Body of pancreas (tissue), 4 donors: ENCODE results near the gene CLPTM1L. TPM values are rescaled to one million over a fixed set of nuclear protein-coding genes. Genes with fewer than 3 reads are reported as not detected.

Source experiments
- ATAC-seq: fragments of 150-250 bp; one replicate; pipeline ENCODE4 v1.9.1; 2016
- DNase-seq, 4 donors: peaks; one replicate each; pipeline ENCODE4 v3.0.0-alpha.2; 2019
- H3K27ac ChIP-seq, 4 donors: fragments of 200-600 bp; sonication (generic); 1 replicate in 3 of 4; 2 replicates in 1 of 4; pipeline versions ENCODE4 v1.5.1 to v1.6.1; 2016 to 2019; ENCODE audit warnings: mild to moderate bottlenecking in 1 of 4, mixed read lengths in 1 of 4, moderate library complexity in 1 of 4
- H3K27me3 ChIP-seq, 2 donors: fragments of 200-600 bp; sonication (generic); one replicate each; pipeline ENCODE4 v1.6.0; 2016; ENCODE audit warnings: mild to moderate bottlenecking in 1 of 2
- H3K36me3 ChIP-seq, 2 donors: fragments of 200-600 bp; sonication (generic); replicated peaks in 1 of 2; 2 replicates each; pipeline ENCODE4 v1.5.1; 2016; ENCODE audit warnings: low read depth in 2 of 2; ENCODE audit not compliant: insufficient read depth in 1 of 2
- H3K4me1 ChIP-seq: fragments of 200-600 bp; sonication (generic); one replicate; pipeline ENCODE4 v1.6.0; 2016
- H3K4me3 ChIP-seq, 2 donors: fragments of 200-600 bp; sonication (generic); 1 replicate in 1 of 2; 2 replicates in 1 of 2; pipeline ENCODE4 v1.5.1; 2016 to 2019
- H3K9me3 ChIP-seq, 3 donors: fragments of 200-600 bp; sonication (generic); 1 replicate in 2 of 3; 2 replicates in 1 of 3; pipeline ENCODE4 v1.5.1; 2016
- CTCF ChIP-seq, 7 experiments: fragments of 450-650 bp in 4 of 7; fragments of 200-600 bp in 3 of 7; sonication (generic) in 3 of 7; IDR thresholded peaks; one replicate each; pipeline ENCODE4 v1.5.1; 2016 to 2019; ENCODE audit warnings: antibody characterized with exemption in 7 of 7
- POLR2A ChIP-seq, 3 donors: fragments of 450-650 bp; IDR thresholded peaks; one replicate each; pipeline ENCODE4 v1.6.1; 2016; ENCODE audit warnings: antibody characterized with exemption in 3 of 3, mild to moderate bottlenecking in 2 of 3
- WGBS, 2 donors: methylation state at CpG; one replicate each; pipeline ENCODE4 v1.1.5; 2017; 5-methylcytosine and 5-hydroxymethylcytosine counted together
- intact Hi-C: fragments of 100-400 bp; cut with DNase I; formaldehyde crosslinking; loops from one replicate; pipeline ENCODE4 v1.15.1; 2023
- total RNA-seq, 2 donors: library from RNA; depleted of rRNA; stranded (reverse); fragments of >200 nt; gene quantifications; one replicate each; pipeline ENCODE4 v1.1.0, GENCODE V29; 2016

CLPTM1L gene
- total RNA-seq, 2 donors from 2014 or later, result 91.3 to 109 TPM

GRCh38 chr5:1298067-1298551 is 46.8 kb downstream of the CLPTM1L start:
- DNase-seq, result no peak
- TF ChIP-seq POLR2A (IDR thresholded peaks at IDR 0.05) (no peak), CTCF (IDR thresholded peaks at IDR 0.05) (no peak)
- no peak for ATAC-seq
- intact Hi-C loops, result no loop called here
- Histone ChIP-seq H3K9me3 (no peaks in the 10 kb centered on the region), H3K4me1 (peaks cover 10% of the 10 kb centered on the region), H3K27ac (no peak overlapping the region), H3K36me3 (no peaks in the 10 kb centered on the region), H3K4me3 (no peak overlapping the region), H3K27me3 (peaks cover 0 to 12% of the 10 kb centered on the region in 2 donors)
- WGBS, 2 donors, result 72 to 83% methylated on average over 18 to 19 of the region's 19 CpGs

- WGBS, 2 donors, result 88 to 95% methylated on average over 4 of the region's 4 CpGs
- no peaks in the 10 kb centered on the region for H3K9me3 ChIP-seq
- DNase-seq, result no peak
- peaks cover 10% of the 10 kb centered on the region for H3K4me1 ChIP-seq
- peaks cover 0 to 12% of the 10 kb centered on the region in 2 donors for H3K27me3 ChIP-seq
- H3K36me3 ChIP-seq, result no peaks in the 10 kb centered on the region
- H3K27ac ChIP-seq, result no peak overlapping the region
- no peak for TF ChIP-seq POLR2A (IDR thresholded peaks at IDR 0.05)
- TF ChIP-seq CTCF (IDR thresholded peaks at IDR 0.05), result no peak
- intact Hi-C loops, result no loop called here
- no peak for ATAC-seq
- H3K4me3 ChIP-seq, result no peak overlapping the region
These were observed 47.7 kb downstream of the CLPTM1L start for GRCh38 chr5:1297243-1297642.

GRCh38 chr5:1295650-1296037 is 49.3 kb downstream of the CLPTM1L start:
- Histone ChIP-seq H3K27me3 (peaks cover 0 to 12% of the 10 kb centered on the region in 2 donors), H3K4me1 (peaks cover 10% of the 10 kb centered on the region), H3K4me3 (no peak overlapping the region), H3K9me3 (no peaks in the 10 kb centered on the region), H3K36me3 (no peaks in the 10 kb centered on the region), H3K27ac (no peak overlapping the region)
- ATAC-seq, result no peak
- WGBS, 2 donors, result 29 to 40% methylated on average over 4 to 22 of the region's 22 CpGs
- TF ChIP-seq CTCF (IDR thresholded peaks at IDR 0.05) (no peak), POLR2A (IDR thresholded peaks at IDR 0.05) (no peak)
- intact Hi-C loops, result no loop called here
- DNase-seq, result no peak

GRCh38 chr5:1294835-1295649 is 49.9 kb downstream of the CLPTM1L start, which contains the start of gene TERT:
TSS of gene TERT (minus strand) at chr5:1295068. CDS start at chr5:1294989, 79 bp downstream.
- H3K27me3 ChIP-seq, result peaks cover 0 to 12% of the 10 kb centered on the region in 2 donors
- no peak for ATAC-seq
- TF ChIP-seq POLR2A (IDR thresholded peaks at IDR 0.05), result no peak
- no peak for TF ChIP-seq CTCF (IDR thresholded peaks at IDR 0.05)
- peaks cover 10% of the 10 kb centered on the region for H3K4me1 ChIP-seq
- H3K9me3 ChIP-seq, result no peaks in the 10 kb centered on the region
- H3K27ac ChIP-seq, result no peak within 1 kb of the TSS
- H3K4me3 ChIP-seq, result no peak within 1 kb of the TSS
- WGBS, 2 donors, result 0 to 3% methylated on average over 4 to 78 of the region's 102 CpGs
- intact Hi-C loops, result no loop called here
- no peaks in the 10 kb centered on the region for H3K36me3 ChIP-seq
- DNase-seq, result no peak
